KMS-11 (cell line): ENCODE data around the gene ADGRG6.

Experiments
- H2AFZ ChIP-seq: fragments of 200-600 bp; sonication (generic); 2 replicates; pipeline ENCODE4 v1.6.1; 2016; ENCODE audit warnings: antibody characterized with exemption, mixed run types, low read depth
- H3K27ac ChIP-seq: fragments of 200-600 bp; sonication (generic); 2 replicates; pipeline ENCODE4 v1.6.1; 2016; ENCODE audit warnings: mild to moderate bottlenecking, mixed run types
- H3K27me3 ChIP-seq: fragments of 200-600 bp; sonication (generic); 2 replicates; pipeline ENCODE4 v1.6.1; 2017; ENCODE audit warnings: mild to moderate bottlenecking, low read depth, mixed run types, moderate library complexity; ENCODE audit not compliant: insufficient read depth
- H3K36me3 ChIP-seq: fragments of 200-600 bp; sonication (generic); 2 replicates; pipeline ENCODE4 v1.6.1; 2017; ENCODE audit warnings: mild to moderate bottlenecking, mixed run types; ENCODE audit not compliant: insufficient read depth
- H3K4me1 ChIP-seq: fragments of 200-600 bp; sonication (generic); 2 replicates; pipeline ENCODE4 v1.6.1; 2016; ENCODE audit warnings: mild to moderate bottlenecking, low read depth, mixed run types; ENCODE audit not compliant: poor library complexity, severe bottlenecking
- H3K4me2 ChIP-seq: fragments of 200-600 bp; sonication (generic); 2 replicates; pipeline ENCODE4 v1.7.0; 2016; ENCODE audit warnings: mild to moderate bottlenecking, mixed run types
- H3K4me3 ChIP-seq: fragments of 200-600 bp; sonication (generic); IDR thresholded peaks from 2 replicates; pipeline ENCODE4 v1.6.1; 2017; ENCODE audit warnings: low read depth, low read length, mixed read lengths; ENCODE audit not compliant: insufficient read depth
- H3K79me2 ChIP-seq: fragments of 200-600 bp; sonication (generic); 2 replicates; pipeline ENCODE4 v1.6.1; 2016; ENCODE audit warnings: low read depth, mixed run types; ENCODE audit not compliant: insufficient read depth
- H3K9ac ChIP-seq: fragments of 200-600 bp; sonication (generic); 2 replicates; pipeline ENCODE4 v1.6.1; 2016; ENCODE audit warnings: mild to moderate bottlenecking, mixed run types
- H4K20me1 ChIP-seq: fragments of 200-600 bp; sonication (generic); 2 replicates; pipeline ENCODE4 v1.6.1; 2016; ENCODE audit warnings: mild to moderate bottlenecking, mixed run types; ENCODE audit not compliant: insufficient read depth
- CTCF ChIP-seq: fragments of 200-600 bp; sonication (generic); conservative IDR thresholded peaks from 2 replicates; pipeline ENCODE4 v1.6.1; 2017; ENCODE audit warnings: low read depth, mild to moderate bottlenecking, antibody characterized with exemption, low read length, moderate library complexity, mixed read lengths

The ADGRG6 gene

GRCh38 chr6:142339968-142340658 is 38.3 kb downstream of the ADGRG6 start:
- Histone ChIP-seq H3K4me3 (no peak overlapping the region), H3K27ac (no peak overlapping the region), H3K4me1 (no peaks in the 10 kb centered on the region), H3K79me2 (no peaks in the 10 kb centered on the region), H4K20me1 (no peaks in the 10 kb centered on the region), H3K9ac (no peak overlapping the region), H3K36me3 (no peaks in the 10 kb centered on the region), H3K27me3 (no peaks in the 10 kb centered on the region), H3K4me2 (no peak overlapping the region), H2AFZ (no peak overlapping the region)
- TF ChIP-seq CTCF = no peak

GRCh38 chr6:142341855-142342330 is 40.1 kb downstream of the ADGRG6 start:
- no peaks in the 10 kb centered on the region for H3K27me3 ChIP-seq
- H3K27ac ChIP-seq = no peak overlapping the region
- no peak for TF ChIP-seq CTCF
- H3K9ac ChIP-seq = no peak overlapping the region
- H3K4me1 ChIP-seq = no peaks in the 10 kb centered on the region
- no peaks in the 10 kb centered on the region for H4K20me1 ChIP-seq
- no peak overlapping the region for H3K4me2 ChIP-seq
- no peak overlapping the region for H2AFZ ChIP-seq
- no peak overlapping the region for H3K4me3 ChIP-seq
- no peaks in the 10 kb centered on the region for H3K79me2 ChIP-seq
- no peaks in the 10 kb centered on the region for H3K36me3 ChIP-seq

- Histone ChIP-seq H3K36me3 (no peaks in the 10 kb centered on the region), H3K79me2 (no peaks in the 10 kb centered on the region), H3K27ac (no peak overlapping the region), H3K4me1 (no peaks in the 10 kb centered on the region), H2AFZ (no peak overlapping the region), H3K4me3 (no peak overlapping the region), H4K20me1 (no peaks in the 10 kb centered on the region), H3K4me2 (no peak overlapping the region), H3K27me3 (no peaks in the 10 kb centered on the region), H3K9ac (no peak overlapping the region)
- no peak for TF ChIP-seq CTCF
Observed at GRCh38 chr6:142342986-142343385, 41.2 kb downstream of the ADGRG6 start.

GRCh38 chr6:142343938-142344337 is 42.1 kb downstream of the ADGRG6 start:
- Histone ChIP-seq H3K27ac (no peak overlapping the region), H4K20me1 (no peaks in the 10 kb centered on the region), H2AFZ (no peak overlapping the region), H3K4me2 (no peak overlapping the region), H3K9ac (no peak overlapping the region), H3K79me2 (no peaks in the 10 kb centered on the region), H3K4me3 (no peak overlapping the region), H3K36me3 (no peaks in the 10 kb centered on the region), H3K4me1 (no peaks in the 10 kb centered on the region), H3K27me3 (no peaks in the 10 kb centered on the region)
- no peak for TF ChIP-seq CTCF
